Brain pericyte (primary cell): ENCODE results near the gene MTOR.
A peak's percentile ranks its signal among the peaks of the same experiment; 100 is the strongest.
"Not testable (repeated sequence)": the region's sequence is repeated elsewhere in the genome, so short reads cannot be mapped to it uniquely, and the experiment has no call there.

ENCODE experiments used
- DNase-seq: peaks from one replicate; pipeline ENCODE4 v3.0.0-alpha.2; 2012; ENCODE audit warnings: low read depth, low spot score

MTOR gene

DNA sequence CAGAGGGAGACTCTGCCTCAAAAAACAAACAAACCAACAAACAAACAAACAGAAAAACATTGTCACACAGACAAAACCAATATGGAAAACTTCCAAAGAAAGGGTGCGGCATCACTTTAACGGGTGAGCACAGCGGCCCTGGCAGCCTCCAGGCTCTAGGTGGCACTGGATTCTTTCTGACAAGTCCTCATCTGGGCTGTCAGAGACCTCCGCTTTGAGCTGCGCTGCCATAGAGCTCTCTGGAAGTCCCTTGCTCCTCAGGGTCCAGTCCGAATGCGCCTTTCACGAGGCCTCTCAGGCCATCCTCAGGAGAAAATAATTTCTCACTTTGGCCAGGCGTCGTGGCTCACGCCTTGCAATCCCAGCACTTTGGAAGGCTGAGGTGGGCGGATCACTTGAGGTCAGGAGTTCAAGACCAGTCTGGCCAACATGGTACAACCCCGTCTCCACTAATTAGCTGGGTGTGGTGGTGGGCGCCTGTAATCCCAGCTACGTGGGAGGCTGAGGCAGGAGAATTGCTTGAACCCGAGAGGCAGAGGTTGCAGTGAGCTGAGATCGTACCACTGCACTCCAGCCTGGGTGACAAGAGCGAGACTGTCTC is 198.3 kb downstream of the MTOR start:
- DNase-seq: not testable (repeated sequence)

DNA sequence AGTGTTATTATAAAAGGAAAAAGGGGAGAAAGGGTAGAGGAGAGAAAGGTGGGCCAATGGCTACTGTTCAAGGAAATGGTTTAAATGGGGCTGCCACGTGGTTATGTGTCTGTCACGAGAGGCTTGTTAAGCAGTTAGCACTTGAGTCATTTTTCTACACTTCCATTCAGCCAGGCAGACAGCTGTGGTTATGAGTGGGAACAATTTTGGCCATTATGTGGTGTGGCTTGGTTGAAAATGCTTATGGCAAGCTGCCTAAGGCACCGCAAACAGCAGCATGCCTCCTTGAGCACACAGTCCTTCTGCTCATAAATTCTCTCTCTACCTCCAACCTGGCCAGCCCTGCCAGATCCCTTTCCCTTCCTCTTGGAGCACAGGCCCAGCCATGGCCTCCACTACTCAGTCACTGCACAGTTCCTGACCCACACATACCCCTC is 199.4 kb downstream of the MTOR start:
- DNase-seq: no peak

DNA sequence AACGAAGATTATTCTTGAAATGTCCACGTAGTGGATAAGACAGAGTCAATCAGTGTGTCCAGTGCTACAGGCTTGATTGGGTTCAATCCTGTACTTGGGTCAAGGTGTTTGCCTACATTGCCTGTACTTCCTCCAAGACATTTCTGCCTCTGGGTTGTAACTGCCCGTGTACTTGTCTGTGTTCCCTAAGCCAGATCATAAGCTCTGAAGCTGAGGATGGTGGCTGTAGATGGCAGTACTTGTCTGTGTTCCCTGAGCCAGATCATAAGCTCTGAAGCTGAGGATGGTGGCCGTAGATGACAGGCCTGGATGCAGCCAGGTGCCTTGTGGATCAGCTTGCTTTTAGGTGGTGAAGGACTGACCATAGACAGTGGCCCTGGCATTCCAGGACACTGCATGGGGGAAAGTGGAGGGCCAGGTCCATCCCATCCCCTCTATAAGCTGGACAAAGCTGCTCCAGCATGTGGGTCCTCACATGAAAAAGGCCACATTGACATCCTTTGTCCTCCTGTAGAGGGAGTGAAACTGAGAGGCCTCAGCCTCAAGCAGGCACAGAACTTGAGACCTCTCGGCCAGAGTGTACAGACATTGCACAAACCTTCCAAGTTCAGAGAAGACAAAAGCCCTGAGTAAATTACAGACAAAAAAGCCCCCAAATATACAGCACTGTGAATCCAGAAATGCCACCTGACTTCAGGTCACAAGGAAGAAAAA is 200.5 kb downstream of the MTOR start:
- DNase-seq: no peak

DNA sequence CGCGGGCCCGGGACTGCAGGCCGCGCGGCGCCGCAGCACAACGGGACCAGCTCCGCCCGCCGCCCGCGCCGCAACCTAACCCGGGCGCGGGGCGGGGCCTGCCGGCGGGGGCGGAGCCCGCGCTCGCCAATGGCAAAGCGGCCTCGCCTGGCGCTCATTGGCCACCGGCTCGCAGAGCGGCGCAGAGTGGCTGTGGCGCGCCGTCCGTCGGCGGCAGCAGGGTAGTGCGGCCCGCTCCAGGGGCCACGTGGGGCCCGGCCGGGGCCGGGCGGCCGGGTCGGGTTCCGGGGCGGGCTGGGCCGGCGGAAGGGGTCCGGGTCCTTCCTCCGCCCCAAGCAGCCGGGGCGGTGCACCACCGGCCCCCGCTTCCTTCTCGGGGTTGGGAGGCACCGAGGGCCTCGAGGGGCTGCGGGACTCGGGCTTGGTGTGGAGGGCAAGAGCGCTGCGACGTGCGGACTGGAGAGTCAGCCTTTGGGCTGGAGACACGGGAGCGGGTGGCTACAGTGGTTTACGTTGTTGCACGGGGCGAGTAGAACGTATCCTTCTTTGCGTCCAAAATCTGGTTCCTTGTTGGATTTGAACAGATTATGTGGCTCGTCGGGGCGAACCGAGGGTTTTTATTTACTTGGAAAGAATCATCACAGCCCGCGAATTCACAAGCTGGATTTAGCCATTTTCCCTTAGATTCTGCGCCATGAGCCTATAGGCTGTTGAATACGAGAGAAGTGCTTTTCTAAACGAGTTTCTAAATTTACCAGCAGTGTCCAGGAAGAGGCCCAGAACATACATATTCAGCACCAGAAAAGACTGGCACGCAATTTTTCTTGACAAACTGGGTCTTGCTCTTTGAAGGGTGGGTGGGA is 202.2 kb downstream of the MTOR start, which contains the start of gene SRM:
Gene SRM (minus strand): TSS at position 51 of the 863 bp plus-strand sequence. CDS start 75 bp downstream, outside the sequence.
- DNase-seq: peak; percentile 52

DNA sequence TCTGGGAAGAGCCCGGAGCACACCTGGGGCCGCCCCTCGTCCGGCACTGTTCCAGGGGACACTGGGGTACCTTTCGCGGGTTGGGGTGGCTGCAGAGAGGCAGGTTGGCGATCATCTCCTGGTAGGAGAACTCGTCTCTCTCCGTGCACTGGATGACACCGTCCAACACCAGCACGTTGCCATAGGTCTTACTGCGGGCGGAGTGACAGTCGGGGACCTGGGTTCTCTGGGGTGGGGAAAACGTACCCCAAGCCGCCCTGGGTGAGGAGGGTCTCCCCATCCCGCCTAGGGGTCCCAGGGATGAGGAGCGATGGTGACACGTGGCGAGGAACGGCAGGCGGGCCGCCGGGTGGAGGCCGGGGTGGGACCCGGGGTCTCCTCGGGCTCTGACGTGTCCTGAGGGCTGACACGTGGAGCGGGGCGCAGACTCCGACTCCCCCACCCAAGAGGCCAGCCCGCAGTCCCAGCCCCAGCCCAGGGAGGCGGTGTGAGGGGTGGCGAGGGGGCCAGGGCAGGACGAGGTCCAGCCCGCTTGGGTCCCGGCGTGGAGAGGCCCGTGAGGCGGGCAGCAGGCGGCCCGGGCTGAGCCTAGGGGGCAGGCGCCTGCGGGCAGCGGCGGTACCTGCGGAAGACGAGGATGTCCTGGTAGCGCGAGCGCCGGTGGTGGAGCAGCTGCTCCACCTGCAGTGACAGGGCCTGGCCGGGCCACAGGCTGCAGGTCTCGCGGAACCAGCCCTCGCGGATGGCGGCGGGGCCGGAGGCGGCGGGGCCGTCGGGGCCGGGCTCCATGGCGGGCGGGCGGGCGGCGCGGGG is 203.0 kb downstream of the MTOR start:
- DNase-seq: no peak

DNA sequence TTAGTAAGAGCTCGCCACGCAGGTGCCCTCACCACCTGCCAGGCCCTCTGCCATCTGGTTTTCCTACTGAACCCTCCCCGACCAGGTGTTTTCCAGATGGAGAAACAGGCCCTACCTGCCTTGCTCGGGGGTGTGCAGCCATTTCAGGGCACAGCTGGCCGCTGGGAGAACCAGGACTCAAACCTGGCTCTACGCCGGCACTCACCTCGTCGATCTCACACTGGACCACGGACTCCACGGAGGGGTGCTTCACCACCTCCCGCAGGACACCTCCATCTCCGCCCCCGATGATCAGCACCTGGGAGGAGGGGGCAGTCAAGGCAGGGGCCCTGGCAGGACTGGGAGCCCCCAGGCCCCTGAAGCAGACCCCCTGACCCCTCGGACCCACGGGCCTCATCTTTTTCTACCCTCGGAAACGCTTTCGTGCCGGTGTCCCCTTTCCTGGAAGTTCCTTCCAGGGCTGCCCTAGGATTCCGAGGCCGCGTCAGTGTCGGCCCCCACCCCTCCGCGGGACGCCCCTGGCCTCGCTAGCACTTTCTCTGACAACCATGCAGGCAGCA is 203.7 kb downstream of the MTOR start:
- no peak for DNase-seq

DNA sequence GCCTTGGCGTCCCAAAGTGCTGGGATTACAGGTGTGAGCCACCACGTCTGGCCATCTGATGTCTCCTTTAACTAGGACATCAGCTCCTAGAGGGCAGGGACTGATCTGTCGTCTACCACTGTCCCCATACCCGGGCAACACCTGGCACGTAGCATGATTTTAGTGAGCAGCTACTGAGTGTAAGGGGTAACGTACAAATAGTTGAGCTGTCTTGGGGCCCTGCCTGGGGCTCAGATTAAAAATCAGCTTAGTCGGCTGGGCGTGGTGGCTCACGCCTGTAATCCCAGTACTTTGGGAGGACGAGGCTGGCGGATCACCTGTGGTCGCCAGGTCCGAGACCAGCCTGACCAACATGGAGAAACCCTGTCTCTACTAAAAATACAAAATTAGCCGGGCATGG is 204.3 kb downstream of the MTOR start:
- DNase-seq: no peak

DNA sequence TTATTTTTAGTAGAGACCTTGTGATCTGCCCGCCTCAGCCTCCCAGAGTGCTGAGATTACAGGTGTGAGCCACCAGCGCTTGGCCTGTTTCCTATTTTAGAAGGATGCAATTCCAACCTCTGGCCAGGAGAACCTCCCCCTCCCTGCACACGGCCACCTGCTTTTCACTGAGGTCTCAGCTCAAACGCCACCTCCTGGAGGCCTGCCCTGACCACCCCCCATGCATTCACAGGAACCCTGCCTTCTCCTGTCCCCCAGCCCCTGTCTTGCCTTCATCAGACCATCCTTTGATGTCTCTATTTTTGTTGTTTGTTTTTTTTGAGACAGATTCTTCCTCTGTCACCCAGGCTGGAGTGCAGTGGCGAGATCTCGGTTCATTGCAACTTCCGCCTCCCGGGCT is 204.9 kb downstream of the MTOR start:
- DNase-seq: no peak
